Heart left ventricle (tissue), 13 donors: ENCODE data around the gene SOHLH1.

Source experiments
- POLR2A ChIP-seq, 2 donors: fragments of 450-650 bp; IDR thresholded peaks; one replicate each; pipeline ENCODE4 v1.6.1; 2017; ENCODE audit warnings: antibody characterized with exemption in 2 of 2, mild to moderate bottlenecking in 2 of 2, moderate library complexity in 2 of 2
- TF ChIP-seq, protein P1 (sequence below), 12 donors: fragments of 200-600 bp; sonication (generic) in 4 of 12; IDR thresholded peaks; one replicate each; pipeline versions ENCODE4 v1.5.0 to v1.8.0; 2018 to 2022; ENCODE audit warnings: antibody characterized with exemption in 12 of 12, mild to moderate bottlenecking in 5 of 12
- donor health status: ischemic (EF 13 %, LVEDD 7.1; RV severe dilation, severe dysfunction).
- donor health status: DM: no; HTN: yes; CAD: no.
- donor health status: DM: no; HTN: no; CAD: no.
- donor health status: ischemic (EF 25% LVEDD 6.9; RV normal size, moderate dysfunction).
- donor health status: ischemic (EF 25% LVEDD 5.7; RV mildly dilated, moderate dysfunction).
- donor health status: ischemic (EF 35%, LVEDD 5.7; RV mildly dilated, moderate dysfunction).
- donor health status: nonischemic (EF 11% LVEDD 7.7; RV severe dilation, severe dysfunction).
- donor health status: DM: yes; HTN: yes; CAD: no.
- donor health status: PGD.
- donor health status: ischemic (EF 29% LVEDD 5.4; RV normal size, mild dysfunction).
- donor health status: nonischemic (EF 23%, LVEDD 6.1; RV moderate dilation, normal function).

DNA sequence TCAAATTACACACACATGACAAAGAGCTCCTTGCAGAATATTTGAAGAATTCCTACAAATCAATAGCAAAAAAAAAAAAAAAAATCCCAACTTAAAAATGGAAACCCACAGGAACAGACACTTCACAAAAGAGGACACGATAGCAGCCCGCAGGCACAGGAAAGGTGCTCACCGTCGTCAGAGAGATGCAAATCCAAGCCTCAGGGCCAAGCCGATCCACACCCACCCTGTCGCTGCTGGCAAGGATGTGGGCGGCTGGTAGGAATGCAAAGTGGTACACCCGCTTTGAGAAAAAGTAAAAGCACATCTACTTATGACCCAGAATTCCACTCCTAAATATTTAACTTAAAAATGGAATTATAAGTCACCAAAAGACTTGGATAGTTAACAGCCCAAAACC, 25.3 kb downstream of the SOHLH1 start:
- TF ChIP-seq, protein P1, sequence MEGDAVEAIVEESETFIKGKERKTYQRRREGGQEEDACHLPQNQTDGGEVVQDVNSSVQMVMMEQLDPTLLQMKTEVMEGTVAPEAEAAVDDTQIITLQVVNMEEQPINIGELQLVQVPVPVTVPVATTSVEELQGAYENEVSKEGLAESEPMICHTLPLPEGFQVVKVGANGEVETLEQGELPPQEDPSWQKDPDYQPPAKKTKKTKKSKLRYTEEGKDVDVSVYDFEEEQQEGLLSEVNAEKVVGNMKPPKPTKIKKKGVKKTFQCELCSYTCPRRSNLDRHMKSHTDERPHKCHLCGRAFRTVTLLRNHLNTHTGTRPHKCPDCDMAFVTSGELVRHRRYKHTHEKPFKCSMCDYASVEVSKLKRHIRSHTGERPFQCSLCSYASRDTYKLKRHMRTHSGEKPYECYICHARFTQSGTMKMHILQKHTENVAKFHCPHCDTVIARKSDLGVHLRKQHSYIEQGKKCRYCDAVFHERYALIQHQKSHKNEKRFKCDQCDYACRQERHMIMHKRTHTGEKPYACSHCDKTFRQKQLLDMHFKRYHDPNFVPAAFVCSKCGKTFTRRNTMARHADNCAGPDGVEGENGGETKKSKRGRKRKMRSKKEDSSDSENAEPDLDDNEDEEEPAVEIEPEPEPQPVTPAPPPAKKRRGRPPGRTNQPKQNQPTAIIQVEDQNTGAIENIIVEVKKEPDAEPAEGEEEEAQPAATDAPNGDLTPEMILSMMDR (IDR thresholded peaks at IDR 0.05) = no peak
- TF ChIP-seq POLR2A (IDR thresholded peaks at IDR 0.05) = no peak
